Activated naive CD4-positive, alpha-beta T cell (primary cell): ENCODE data around the gene DNM1L.
"Not testable (repeated sequence)": the region's sequence is repeated elsewhere in the genome, so short reads cannot be mapped to it uniquely, and the experiment has no call there.

Experiments
- DNase-seq, 4 experiments: peaks; one replicate each; lab custom pipeline; 2025; lab: John Stamatoyannopoulos, UW

The DNM1L gene

DNA sequence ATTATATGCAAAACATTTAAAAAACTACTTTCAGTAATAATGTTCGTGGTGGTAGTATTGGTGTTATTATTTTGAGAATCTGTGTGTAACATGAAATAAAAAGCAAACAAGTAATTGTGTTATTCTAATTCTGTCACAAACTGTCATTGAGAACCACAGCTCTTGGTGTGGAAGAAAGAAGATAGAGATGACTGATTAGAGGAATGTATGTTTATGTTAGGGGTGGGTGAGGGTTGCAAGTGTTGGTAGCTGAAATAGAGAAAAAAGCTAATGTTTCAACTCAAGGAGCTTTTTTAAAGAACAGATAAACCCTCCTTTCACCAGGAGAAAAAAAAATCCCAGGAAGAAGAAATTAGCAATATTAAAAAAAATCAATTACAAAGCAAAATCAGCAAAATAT, 18.3 kb downstream of the DNM1L start:
- DNase-seq: no peak

DNA sequence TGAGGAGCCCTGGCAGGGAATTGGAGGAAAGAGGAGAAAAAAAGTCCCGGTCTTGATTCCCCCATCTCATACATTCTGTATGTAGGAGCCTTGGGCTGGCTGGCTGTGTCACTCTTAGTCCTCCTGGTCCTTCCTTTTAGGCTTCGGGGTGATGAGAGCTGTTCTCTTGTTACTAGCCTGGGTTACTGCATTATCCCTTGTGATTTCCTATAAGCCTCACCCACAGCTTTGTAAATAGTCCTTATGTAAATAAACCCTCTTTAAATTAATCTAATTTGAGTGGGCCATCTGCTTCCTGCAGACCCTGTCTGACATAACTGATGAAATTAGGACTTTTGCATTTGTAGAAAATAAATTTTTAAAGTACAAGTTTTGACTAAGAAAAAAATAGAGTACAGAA, 19.2 kb downstream of the DNM1L start:
- no peak for DNase-seq

DNA sequence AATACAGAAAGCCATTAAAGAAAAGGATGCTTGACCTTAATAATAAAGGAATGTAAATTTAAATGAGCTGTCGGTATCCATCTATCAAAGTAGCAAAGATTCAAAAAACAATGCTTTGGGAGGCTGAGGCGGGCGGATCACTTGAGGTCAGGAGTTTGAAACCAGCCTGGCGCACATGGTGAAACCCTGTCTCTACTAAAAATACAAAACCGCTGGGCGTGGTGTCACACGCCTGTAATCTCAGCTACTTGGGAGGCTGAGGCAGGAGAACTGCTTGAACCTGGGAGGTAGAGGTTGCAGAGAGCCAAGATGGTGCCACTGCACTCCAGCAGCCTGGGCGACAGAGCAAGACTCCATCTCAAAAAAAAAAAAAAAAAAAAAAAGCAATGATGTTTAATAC, 20.3 kb downstream of the DNM1L start:
- DNase-seq: not testable (repeated sequence)

DNA sequence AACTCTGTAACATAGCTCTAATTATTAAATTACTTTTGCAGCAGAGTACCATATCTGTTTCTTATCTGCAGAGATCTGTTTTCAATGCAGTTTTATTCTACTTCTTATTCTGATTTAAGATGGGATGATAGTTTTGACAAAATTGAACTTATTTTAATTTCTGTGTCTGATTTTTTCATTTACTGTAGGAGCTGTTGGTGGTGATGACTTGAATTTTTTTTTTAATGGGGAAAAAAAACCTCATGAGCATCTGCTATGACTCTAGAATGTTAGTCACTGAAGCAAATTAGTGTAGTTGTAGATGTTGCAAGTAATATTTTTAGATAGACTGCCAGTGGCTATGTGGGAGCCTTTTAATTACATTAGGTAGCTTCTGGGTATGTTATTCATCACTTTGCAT, 23.4 kb downstream of the DNM1L start:
- DNase-seq: no peak

DNA sequence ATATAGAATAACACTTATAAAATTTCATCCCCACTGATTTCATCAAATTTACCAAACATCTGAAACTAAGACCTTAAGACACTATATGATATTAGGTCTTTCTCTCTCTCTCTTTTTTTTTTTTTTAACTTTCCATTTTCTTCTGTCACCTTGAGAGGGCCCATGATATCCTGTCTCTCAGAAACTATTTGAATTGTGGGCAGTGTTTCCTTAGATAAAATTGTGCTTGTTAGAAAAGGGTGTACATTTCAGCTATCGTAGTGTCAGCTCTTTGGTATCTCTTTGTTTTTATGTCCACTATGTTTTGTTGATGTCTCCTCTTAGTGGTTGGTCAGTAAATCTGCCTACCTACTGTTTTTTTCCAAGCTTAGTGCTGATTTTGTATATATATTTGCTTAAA, 23.8 kb downstream of the DNM1L start:
- no peak for DNase-seq

DNA sequence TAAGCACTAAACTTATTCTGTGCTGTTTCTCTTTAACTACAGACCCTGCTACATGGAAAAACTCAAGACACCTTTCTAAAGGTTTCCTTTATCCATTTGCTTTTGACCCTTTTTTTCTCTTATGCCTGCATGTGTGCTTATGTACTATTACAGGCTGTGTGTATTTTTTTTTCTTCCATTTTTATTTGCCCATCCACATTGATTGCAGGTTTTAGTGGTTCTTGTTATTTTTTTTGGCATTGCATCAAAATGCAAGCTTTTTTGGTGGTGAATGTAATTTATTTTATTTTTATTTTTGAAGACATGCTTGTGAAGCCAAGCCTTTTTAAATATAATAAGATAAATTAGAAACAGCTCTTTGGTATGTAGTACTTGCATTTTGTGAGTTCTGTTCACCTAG, 26.7 kb downstream of the DNM1L start:
- no peak for DNase-seq

DNA sequence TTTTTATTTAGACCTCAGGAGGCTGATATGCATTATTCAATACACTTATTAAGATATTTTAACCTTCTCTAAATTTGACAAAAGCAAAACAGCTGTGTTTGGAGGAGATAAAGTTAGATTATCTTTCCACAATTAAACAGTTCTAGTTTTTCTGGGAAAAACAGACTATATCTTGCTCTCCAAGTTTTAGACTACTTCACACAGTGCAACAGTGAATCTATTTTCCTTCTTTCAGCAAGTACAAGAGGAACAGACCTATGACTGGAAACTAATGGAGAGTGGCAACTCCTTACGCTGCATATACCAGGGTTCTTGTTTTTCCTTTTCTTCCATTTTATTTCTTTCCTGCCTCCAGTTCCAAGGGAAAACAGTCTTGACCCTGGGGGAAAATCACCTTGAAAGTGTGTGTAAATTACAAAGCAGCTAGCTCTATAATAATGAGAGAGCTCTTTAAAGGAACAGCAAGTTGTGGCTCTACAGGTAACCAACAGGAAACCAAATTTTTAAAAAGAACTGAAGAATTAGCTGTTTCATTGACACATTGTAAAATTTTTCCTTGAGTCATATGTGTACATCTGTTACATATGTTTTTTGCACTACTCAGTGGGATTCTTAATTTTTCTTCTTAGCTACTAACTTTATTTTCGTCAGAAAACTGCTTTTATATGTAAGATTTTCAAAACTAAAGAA, 27.4 kb downstream of the DNM1L start:
- DNase-seq: no peak

DNA sequence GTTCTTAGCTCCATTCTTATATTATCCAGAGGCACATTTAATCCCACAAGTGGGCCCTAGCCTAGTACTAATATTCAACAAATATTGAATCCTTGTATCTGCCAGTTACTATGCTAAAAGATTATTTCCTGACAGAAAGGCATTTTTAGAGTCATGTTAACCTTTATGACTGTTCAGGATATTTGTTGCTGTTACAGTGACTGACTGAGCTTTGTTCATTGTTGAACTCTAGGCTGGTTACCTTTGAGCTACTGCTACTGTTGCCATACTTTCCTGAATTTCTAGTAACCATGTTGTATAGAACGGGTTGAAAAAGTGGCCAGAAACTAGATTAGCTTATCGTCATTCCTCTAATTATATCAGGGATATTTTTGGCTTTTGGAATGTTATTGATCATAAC, 29.8 kb downstream of the DNM1L start:
- no peak for DNase-seq

DNA sequence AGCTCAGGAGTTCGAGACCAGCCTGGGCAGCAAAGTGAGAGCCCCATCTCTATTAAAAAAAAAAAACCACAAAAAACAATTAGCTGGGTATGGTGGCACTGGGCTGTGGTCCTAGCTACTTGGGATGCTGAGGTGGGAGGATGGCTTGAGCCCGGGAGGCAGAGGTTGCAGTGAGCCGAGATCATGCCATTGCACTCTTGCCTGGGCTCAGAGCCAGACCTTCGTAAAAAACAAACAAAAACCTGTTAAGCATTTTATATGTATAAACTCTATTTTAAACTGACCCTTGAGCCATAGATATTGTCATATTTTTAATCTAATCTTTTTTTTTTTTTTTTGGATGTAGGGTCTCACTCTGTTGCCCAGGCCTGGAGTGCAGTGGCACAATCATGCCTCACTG, 35.7 kb downstream of the DNM1L start:
- no peak for DNase-seq

DNA sequence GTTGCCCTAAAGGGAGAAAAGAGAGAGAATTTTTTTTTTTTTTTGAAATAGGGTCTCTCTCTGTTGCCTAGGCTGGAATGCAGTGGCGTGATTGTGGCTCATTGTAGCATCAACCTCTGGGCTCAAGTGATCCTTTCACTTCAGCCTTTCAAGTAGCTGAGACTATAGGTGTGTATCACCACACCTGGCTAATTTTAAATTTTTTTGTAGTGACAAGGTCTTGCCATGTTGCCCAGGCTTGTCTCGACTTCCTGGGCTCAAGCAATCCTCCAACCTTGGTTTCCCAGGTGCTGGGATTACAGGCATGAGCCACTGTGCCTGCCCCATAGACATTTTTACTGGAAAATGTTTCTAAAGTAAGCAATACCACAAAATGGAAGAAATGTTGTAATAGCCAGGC, 39.8 kb downstream of the DNM1L start:
- DNase-seq: no peak

DNA sequence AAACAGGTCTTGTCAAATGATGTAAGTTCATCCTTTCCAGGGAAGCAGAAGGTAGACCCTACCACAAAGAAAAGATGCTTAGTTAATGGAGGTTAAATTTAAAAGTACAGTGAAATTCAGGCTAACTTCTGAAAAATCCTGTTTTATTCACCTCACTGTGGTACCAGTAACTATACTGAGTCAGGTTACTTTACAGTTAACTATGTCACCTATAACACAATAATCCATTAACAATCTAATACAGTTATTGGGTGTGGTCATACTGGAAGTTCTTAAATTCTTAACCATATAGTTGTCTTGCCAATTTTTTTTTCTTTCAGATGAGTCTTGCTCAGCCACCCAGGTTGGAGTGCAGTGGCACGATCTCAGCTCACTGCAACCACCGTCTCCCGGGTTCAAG, 46.2 kb downstream of the DNM1L start:
- DNase-seq: not testable (repeated sequence)

DNA sequence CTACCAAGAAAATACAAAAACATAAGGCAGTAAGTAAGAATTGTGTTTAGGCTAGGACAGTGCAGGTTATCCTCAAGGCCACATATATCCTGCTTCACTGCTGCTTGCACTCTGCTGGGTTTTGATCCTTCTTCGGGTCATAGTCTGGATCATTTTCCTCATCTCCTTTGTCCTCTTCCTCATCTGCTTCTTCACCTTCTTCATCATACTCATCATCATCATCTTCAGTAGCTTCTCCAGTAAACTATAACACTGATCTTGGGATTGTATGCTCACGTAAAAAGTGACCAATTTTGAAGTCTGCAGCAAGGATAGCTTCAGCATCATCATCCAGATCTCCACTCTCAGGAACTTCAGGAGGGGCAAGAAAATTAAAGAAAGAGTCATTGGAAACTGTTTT, 47.2 kb downstream of the DNM1L start:
- DNase-seq: no peak

DNA sequence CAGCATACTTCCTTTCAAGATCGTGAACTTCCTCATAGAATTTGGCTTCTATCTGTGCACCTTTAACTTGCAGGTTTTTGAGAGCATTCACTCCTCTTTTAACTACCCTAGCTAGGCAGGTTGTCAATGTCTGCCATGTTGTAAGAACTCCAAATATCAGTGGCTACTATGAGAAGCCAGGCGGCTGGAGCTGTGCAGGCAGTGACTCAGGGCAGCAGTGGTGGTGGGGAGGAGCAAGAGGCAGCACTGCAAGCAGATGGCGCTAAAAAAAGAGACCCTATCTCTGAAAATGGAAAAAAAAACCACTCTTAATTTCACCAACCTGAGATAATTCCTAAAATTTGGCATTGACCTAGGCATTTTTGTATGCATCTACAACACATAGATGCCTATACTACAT, 48.1 kb downstream of the DNM1L start:
- DNase-seq: no peak

DNA sequence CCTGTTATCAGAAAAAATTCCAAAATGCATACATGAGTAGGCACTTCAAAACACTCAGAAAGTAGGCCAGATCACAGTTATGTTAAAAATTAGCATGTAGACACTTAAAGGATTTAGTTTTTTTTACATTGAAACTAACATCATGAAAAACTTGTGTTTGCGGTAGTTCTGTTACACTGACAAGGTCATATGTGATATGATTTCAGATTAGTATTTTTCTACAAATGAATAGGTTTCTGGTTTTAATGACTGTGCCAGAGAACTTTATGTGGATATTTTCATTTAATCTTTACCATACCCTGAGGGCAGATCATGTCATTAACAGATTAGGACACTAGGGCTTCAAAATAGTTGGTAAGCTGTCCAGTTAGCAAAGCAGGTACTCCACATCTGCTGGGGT, 55.9 kb downstream of the DNM1L start:
- no peak for DNase-seq

DNA sequence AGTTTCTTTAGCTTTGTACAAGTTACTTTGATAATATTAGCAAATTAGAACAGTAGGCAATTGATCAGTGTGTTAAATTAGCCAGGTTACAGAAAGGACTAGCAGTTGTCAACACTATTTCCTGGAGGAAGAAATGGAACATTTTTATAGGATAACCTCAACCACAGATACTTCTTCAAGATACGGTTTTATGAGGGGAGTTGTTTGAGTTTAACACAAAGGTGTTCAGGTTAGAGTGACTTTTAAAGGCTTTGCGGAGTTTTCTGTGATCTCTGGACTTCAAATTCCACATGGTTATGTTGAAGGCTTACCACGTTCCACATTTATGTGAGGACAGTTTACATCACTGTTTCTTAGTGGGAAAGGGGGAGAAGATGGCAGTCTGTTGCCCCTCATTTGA, 57.3 kb downstream of the DNM1L start:
- no peak for DNase-seq

DNA sequence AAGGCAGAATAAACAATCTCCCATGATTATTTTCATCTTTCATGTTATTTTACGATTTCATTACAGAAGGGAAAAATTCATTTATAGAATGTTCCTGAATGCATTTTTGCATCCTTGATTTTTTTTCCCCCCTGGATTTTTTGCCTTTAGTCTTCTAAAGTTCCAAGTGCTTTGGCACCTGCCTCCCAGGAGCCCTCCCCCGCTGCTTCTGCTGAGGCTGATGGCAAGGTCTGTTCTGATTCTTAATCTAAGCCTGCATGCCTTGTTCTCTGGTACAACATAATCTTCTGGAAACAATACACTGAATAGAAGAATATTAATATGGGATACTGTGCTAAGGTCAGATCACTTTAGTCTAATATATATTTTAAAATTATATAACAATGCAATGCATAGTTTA, 58.6 kb downstream of the DNM1L start:
- DNase-seq: no peak

DNA sequence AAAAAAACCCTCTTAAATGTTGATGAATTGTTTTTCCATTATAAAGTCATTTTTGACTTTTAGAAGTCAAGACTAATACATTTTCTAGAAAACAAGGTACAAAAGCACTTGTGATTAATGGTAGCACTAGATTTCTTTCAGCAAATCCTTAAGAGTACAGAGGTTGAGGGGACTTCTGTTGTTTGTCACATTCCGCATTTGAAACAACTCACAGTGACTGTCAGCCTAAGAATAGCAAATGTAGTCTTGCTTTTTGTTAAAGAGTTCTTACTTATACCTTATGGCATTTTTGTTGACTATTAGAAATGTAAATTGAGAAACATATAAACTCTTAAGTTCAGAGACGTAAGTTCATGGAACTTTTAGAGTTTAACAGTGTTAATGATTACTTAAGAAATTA, 60.2 kb downstream of the DNM1L start:
- DNase-seq: no peak

DNA sequence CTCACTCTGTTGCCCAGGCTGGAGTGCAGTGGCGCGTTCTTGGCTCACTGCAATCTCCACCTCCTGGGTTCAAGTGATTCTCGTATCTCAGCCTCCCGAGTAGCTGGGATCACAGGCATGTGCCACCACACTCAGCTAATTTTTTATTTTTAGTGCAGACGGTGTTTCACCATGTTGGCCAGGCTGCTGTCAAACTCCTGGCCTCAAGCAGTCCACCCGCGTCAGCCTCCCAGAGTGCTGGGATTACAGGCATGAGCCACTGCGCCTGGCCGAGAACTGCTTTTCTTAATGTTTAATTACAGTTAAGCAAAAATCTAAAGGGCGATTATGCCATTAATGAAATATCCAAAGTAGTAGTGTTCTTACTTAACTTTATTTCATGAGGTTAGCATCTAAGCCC, 63.0 kb downstream of the DNM1L start:
- DNase-seq: no peak

DNA sequence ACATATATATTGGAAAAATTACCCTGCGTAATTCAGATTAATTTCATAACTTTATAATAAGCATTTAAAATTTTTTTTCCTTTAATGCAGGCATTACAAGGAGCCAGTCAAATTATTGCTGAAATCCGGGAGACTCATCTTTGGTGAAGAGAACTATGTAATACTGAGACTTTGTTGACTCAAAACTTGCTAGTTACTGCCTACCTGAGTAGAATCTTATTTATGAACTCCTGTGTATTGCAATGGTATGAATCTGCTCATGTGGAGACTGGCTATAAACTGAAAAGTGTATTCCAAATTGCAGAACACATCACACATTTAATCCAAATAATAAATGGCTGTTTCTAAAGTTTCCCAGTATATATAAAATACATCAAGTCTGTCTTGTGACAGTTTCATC, 64.2 kb downstream of the DNM1L start:
- DNase-seq: no peak

DNA sequence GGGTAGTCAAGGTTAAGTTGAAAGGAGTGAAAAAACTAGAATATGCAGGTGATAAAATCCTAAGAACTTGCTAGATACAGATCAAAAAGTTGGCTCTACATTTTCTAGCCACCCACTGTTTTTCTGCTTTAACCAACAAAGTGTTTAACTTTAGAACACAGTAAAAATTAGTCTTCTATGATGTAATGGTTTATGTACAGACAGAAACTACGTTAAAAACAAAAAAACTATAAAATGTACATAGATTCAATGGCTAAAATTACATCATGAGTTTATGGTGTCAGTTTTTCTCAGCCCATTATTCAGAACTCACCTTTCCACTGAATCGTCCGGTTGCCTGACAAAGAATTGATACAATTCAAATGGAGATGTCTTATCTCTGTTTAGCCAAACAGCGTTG, 74.5 kb downstream of the DNM1L start:
- DNase-seq: no peak

DNA sequence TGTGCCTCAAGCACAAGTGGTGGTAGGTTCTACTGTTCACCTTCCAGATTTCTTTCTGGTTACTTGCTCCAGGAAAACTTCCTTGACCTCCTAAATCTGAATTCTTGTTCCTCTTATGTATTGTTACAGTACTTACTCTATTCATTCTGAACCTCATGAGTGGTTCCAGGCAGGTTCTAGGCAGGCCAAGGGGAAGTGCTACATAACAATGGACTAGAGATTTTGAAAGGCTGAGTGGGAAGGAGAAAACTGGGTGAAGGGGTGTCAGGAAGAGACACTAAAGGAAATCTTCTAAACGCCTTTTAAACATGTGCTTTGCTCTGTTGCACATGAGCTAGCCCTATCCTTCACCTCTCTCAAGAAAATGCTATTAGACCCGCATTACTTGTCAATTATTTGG, 75.0 kb downstream of the DNM1L start:
- no peak for DNase-seq

DNA sequence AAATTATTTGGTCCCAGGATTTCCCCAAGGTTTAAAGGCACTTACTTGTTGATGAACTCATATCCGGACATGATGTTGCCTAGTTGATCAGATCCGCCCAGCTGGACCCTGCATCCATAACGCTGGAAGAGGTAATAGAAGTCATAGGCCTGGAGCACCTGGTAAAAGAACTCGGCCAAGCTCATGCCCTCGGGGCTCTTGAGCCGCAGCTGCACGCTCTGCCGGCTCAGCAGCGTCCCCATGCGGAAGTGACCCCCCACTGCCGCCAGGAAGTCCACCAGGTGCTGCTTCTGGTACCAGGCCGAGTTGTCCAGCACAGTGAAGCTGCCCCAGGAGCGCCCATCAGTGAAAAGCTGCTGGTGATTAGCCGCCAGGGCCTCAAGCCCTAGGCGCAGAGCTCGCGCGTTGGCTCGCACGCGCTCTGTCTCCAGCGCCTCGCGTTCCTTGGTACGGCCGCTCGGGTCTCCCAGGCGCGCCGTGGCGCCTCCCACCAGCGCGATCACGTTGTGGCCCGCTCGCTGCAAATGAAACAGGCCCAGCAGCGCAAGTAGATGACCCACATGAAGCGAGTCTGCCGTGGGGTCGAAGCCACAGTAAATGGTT, 76.1 kb downstream of the DNM1L start:
- DNase-seq: peak; percentile 32 to 60 (median 49)

DNA sequence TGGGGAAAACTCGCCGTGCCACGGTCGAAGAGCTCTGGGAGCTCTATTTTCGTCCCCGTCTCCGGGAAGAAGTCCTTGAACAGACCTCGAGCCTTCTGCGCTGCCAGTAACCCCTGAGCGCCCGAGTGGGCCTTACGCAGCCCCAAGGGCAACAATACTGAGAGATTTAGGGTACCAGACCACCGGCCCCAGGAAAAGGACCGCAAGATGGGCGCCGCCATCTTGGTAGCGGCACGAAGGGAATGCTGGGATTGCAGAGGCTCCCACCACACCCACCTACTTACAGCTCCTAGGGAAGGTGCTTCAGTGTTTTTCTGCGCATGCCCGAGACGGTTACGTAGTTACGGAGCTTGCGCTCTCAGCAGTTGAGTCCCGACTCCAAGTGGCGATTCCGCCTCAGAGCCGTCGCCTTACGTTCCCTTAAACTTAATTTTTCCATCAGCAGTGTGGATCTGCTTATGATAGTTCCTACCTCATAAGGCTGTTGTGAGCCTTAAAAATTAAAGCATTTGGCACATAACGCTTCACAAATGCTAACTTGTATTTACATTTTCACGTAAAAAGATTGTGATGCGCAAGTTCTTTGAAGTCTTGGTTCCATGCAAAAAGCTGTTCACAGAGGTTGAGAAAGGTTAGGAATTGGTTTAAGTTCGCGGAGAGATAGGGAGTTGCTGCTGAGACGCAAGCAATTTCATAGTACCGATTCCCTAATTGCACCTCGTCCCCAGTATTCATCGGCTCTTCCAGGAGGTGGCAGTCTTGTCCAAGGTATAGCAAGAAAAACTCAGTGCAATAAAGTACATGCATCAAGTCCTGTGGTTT, 76.8 kb downstream of the DNM1L start, which contains the start of gene YARS2:
YARS2 (minus strand) TSS at position 244 of the 822 bp plus-strand sequence; CDS start at position 221, 23 bp downstream.
- DNase-seq: peak; percentile 59 to 75 (median 65)
